KMS-11 (cell line): ENCODE measurements around the gene OGDH.

Experiments
- H2AFZ ChIP-seq: fragments of 200-600 bp; sonication (generic); 2 replicates; pipeline ENCODE4 v1.6.1; 2016; ENCODE audit warnings: antibody characterized with exemption, mixed run types, low read depth
- H3K27ac ChIP-seq: fragments of 200-600 bp; sonication (generic); 2 replicates; pipeline ENCODE4 v1.6.1; 2016; ENCODE audit warnings: mild to moderate bottlenecking, mixed run types
- H3K27me3 ChIP-seq: fragments of 200-600 bp; sonication (generic); 2 replicates; pipeline ENCODE4 v1.6.1; 2017; ENCODE audit warnings: mild to moderate bottlenecking, low read depth, mixed run types, moderate library complexity; ENCODE audit not compliant: insufficient read depth
- H3K36me3 ChIP-seq: fragments of 200-600 bp; sonication (generic); 2 replicates; pipeline ENCODE4 v1.6.1; 2017; ENCODE audit warnings: mild to moderate bottlenecking, mixed run types; ENCODE audit not compliant: insufficient read depth
- H3K4me1 ChIP-seq: fragments of 200-600 bp; sonication (generic); 2 replicates; pipeline ENCODE4 v1.6.1; 2016; ENCODE audit warnings: mild to moderate bottlenecking, low read depth, mixed run types; ENCODE audit not compliant: poor library complexity, severe bottlenecking
- H3K4me2 ChIP-seq: fragments of 200-600 bp; sonication (generic); 2 replicates; pipeline ENCODE4 v1.7.0; 2016; ENCODE audit warnings: mild to moderate bottlenecking, mixed run types
- H3K4me3 ChIP-seq: fragments of 200-600 bp; sonication (generic); IDR thresholded peaks from 2 replicates; pipeline ENCODE4 v1.6.1; 2017; ENCODE audit warnings: low read depth, low read length, mixed read lengths; ENCODE audit not compliant: insufficient read depth
- H3K79me2 ChIP-seq: fragments of 200-600 bp; sonication (generic); 2 replicates; pipeline ENCODE4 v1.6.1; 2016; ENCODE audit warnings: low read depth, mixed run types; ENCODE audit not compliant: insufficient read depth
- H3K9ac ChIP-seq: fragments of 200-600 bp; sonication (generic); 2 replicates; pipeline ENCODE4 v1.6.1; 2016; ENCODE audit warnings: mild to moderate bottlenecking, mixed run types
- H4K20me1 ChIP-seq: fragments of 200-600 bp; sonication (generic); 2 replicates; pipeline ENCODE4 v1.6.1; 2016; ENCODE audit warnings: mild to moderate bottlenecking, mixed run types; ENCODE audit not compliant: insufficient read depth
- CTCF ChIP-seq: fragments of 200-600 bp; sonication (generic); conservative IDR thresholded peaks from 2 replicates; pipeline ENCODE4 v1.6.1; 2017; ENCODE audit warnings: low read depth, mild to moderate bottlenecking, antibody characterized with exemption, low read length, moderate library complexity, mixed read lengths

Gene OGDH

GRCh38 chr7:44652535-44652934 lies 46.1 kb downstream of the OGDH start:
- Histone ChIP-seq H3K9ac (no peak overlapping the region), H4K20me1 (no peaks in the 10 kb centered on the region), H2AFZ (no peak overlapping the region), H3K79me2 (no peaks in the 10 kb centered on the region), H3K4me2 (no peak overlapping the region), H3K27me3 (no peaks in the 10 kb centered on the region), H3K27ac (no peak overlapping the region), H3K4me3 (no peak overlapping the region), H3K36me3 (no peaks in the 10 kb centered on the region), H3K4me1 (no peaks in the 10 kb centered on the region)
- no peak for TF ChIP-seq CTCF

GRCh38 chr7:44654255-44654796 lies 47.9 kb downstream of the OGDH start:
- Histone ChIP-seq H3K4me2 (no peak overlapping the region), H3K27me3 (no peaks in the 10 kb centered on the region), H3K4me1 (no peaks in the 10 kb centered on the region), H3K4me3 (no peak overlapping the region), H2AFZ (no peak overlapping the region), H3K79me2 (no peaks in the 10 kb centered on the region), H3K27ac (no peak overlapping the region), H3K9ac (no peak overlapping the region), H3K36me3 (no peaks in the 10 kb centered on the region), H4K20me1 (no peaks in the 10 kb centered on the region)
- no peak for TF ChIP-seq CTCF

- Histone ChIP-seq H3K9ac (no peak overlapping the region), H4K20me1 (no peaks in the 10 kb centered on the region), H2AFZ (no peak overlapping the region), H3K27me3 (no peaks in the 10 kb centered on the region), H3K4me2 (no peak overlapping the region), H3K4me1 (no peaks in the 10 kb centered on the region), H3K27ac (no peak overlapping the region), H3K79me2 (no peaks in the 10 kb centered on the region), H3K4me3 (no peak overlapping the region), H3K36me3 (no peaks in the 10 kb centered on the region)
- TF ChIP-seq CTCF, result no peak
Observed at GRCh38 chr7:44655341-44655740, 48.9 kb downstream of the OGDH start.

- Histone ChIP-seq H3K4me1 (no peaks in the 10 kb centered on the region), H2AFZ (no peak overlapping the region), H3K79me2 (no peaks in the 10 kb centered on the region), H3K27me3 (no peaks in the 10 kb centered on the region), H4K20me1 (no peaks in the 10 kb centered on the region), H3K9ac (no peak overlapping the region), H3K4me2 (no peak overlapping the region), H3K4me3 (no peak overlapping the region), H3K36me3 (no peaks in the 10 kb centered on the region), H3K27ac (no peak overlapping the region)
- no peak for TF ChIP-seq CTCF
Observed at GRCh38 chr7:44658979-44659378, 52.6 kb downstream of the OGDH start.

GRCh38 chr7:44661233-44661632 lies 54.8 kb downstream of the OGDH start:
- Histone ChIP-seq H3K4me1 (no peaks in the 10 kb centered on the region), H2AFZ (no peak overlapping the region), H3K4me3 (no peak overlapping the region), H3K27me3 (no peaks in the 10 kb centered on the region), H3K36me3 (no peaks in the 10 kb centered on the region), H3K9ac (no peak overlapping the region), H3K27ac (no peak overlapping the region), H4K20me1 (no peaks in the 10 kb centered on the region), H3K79me2 (no peaks in the 10 kb centered on the region), H3K4me2 (no peak overlapping the region)
- TF ChIP-seq CTCF, result no peak
